Stimulated activated effector memory CD8-positive, alpha-beta T cell treated with anti-CD3 and anti-CD28 coated beads, Interleukin-12 subunit alpha, Interleukin-12 subunit beta, amount 100 ng/mL, for 72 hours (primary cell): ENCODE measurements around the gene CGGBP1.

ENCODE experiments used
- ATAC-seq: fragments of 150-1000 bp; cut with Tn5 transposase; 2 replicates; pipeline ENCODE4 v1.10.0; 2021
- DNase-seq, 2 donors: peaks; one replicate each; pipeline ENCODE4 v3.0.0; 2021 to 2022; ENCODE audit warnings: low spot score in 2 of 2
- H3K27ac Mint-ChIP-seq: one replicate; pipeline ENCODE4 v1.8.0; 2022; ENCODE audit warnings: mild to moderate bottlenecking, mixed read lengths
- H3K36me3 Mint-ChIP-seq: one replicate; pipeline ENCODE4 v1.8.0; 2022; ENCODE audit warnings: mild to moderate bottlenecking, mixed read lengths
- H3K4me1 Mint-ChIP-seq: one replicate; pipeline ENCODE4 v1.8.0; 2022; ENCODE audit warnings: mixed read lengths
- H3K4me3 Mint-ChIP-seq: one replicate; pipeline ENCODE4 v1.8.0; 2022; ENCODE audit warnings: mild to moderate bottlenecking, mixed read lengths
- H3K9me3 Mint-ChIP-seq: one replicate; pipeline ENCODE4 v1.8.0; 2022; ENCODE audit warnings: mixed read lengths

CGGBP1 gene, protein sequence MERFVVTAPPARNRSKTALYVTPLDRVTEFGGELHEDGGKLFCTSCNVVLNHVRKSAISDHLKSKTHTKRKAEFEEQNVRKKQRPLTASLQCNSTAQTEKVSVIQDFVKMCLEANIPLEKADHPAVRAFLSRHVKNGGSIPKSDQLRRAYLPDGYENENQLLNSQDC

DNA sequence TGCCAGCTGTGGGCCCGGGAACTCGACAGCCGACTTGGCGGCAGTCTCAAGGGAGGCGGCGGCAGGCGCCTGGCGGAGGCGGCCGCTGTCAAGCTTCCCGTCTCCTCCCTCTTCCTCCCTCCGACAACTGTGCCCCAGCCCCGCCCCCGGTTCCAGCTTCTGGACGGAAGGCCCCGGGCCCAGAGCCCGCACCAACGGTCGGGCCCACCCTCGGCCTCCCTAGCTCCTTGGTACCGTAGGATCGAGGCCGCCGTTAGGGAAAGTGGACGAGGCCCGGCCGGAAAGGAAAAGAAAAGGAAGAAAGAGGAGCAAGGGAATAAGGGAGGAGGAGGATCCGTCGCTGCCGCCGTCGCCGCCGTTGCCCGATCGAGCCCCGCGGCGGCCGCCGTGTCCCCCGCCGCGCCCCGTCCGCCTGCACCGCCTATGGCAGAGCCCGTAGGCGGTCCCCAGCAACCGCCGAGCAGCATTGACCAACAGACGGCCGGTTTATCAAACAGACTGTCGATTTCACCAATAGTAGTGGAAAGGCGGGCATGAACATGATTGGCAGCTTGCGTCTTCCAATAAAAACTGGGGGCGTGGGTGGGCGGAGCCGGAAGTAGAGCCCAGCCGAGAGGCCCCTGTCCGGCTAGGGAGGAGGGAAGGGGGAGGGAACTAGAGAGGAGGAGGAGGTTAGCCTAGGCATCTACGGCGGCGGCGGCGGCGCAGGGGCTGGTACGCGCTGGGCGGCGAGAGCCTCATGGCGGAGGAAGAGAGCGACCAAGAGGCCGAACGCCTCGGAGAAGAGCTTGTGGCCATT lies at the start of gene CGGBP1, which contains the start of gene ZNF654:
TSS of gene CGGBP1 (minus strand) at position 425 of the 799 bp plus-strand sequence. CDS start 3,029 bp downstream, outside the sequence.
TSS of gene ZNF654 (plus strand) at position 675 of the 799 bp plus-strand sequence. CDS start at position 740, 65 bp downstream.
- peak within 1 kb of the TSS; percentile 91 for H3K27ac Mint-ChIP-seq
- DNase-seq (peak; percentile 97 to 100), ATAC-seq (peak; percentile 95)
- no peaks in the 10 kb centered on the region for H3K9me3 Mint-ChIP-seq
- peaks cover 38% of the 10 kb centered on the region for H3K4me1 Mint-ChIP-seq
- H3K36me3 Mint-ChIP-seq, result peaks cover 65% of the 10 kb centered on the region
- peak within 1 kb of the TSS; percentile 95 for H3K4me3 Mint-ChIP-seq

DNA sequence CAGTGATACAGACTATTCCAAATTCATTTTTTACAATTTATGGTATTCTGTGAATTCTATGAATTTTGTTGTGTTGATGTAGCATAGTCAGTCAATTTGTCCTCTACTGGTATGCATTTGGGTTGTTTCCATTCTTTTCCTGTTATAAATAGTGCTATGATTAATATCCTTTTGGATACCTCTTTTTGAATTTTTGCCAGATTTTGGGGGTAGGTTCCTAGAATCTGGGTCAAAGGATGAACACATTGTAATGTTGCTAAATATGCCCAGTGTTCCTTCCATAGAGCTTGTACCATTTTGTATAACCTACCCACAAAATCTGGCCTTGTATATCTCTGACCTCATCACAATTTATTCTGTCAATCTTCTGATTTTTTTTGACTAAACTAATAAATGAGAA lies 46.5 kb upstream of the CGGBP1 start:
- Mint-ChIP-seq H3K4me1 (peaks cover 18% of the 10 kb centered on the region), H3K36me3 (peaks cover 29% of the 10 kb centered on the region), H3K27ac (no peak overlapping the region), H3K9me3 (peaks cover 4% of the 10 kb centered on the region), H3K4me3 (no peak overlapping the region)
- ATAC-seq (no peak), DNase-seq (no peak)

DNA sequence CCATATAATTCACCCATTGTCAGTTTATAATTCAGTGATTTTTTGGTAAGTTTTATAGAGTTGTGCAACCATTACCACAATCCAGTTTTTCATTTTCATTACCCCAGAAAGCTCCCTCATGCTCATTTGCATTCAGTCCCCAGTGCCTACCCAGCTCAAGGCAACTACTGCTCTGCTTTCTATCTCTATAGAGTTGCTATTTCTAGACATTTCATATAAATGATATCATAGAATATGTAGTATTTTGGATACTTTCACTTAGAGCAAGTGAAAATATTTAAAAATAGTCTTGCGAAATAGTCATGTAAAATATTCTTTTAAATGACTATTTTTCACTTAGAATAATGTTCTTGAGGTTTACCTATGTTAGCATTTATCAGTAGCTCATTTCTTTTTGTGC lies 42.3 kb upstream of the CGGBP1 start:
- DNase-seq (no peak), ATAC-seq (no peak)
- H3K4me3 Mint-ChIP-seq, result no peak overlapping the region
- peaks cover 20% of the 10 kb centered on the region for H3K4me1 Mint-ChIP-seq
- H3K36me3 Mint-ChIP-seq, result peaks cover 39% of the 10 kb centered on the region
- H3K9me3 Mint-ChIP-seq, result peaks cover 10% of the 10 kb centered on the region
- no peak overlapping the region for H3K27ac Mint-ChIP-seq

DNA sequence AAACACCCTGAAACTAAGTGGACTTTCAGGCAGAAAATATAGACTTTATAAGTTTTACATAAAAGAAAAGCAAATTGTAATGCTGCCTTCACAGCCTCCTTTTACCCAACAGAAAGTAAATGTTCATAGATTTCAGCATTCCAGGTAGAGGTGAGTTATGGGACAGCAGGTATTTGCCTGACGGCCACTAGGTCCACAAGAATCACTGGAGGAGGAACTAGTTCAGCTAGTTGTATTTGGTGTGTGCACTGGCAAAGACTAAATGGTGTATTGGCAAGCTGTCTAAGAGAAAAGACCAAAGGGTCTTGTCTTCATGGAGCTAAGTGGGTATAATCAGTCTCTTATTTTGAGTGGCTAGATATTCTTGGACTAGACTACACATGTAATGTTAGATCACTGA lies 34.5 kb upstream of the CGGBP1 start:
- H3K36me3 Mint-ChIP-seq, result peaks cover 52% of the 10 kb centered on the region

DNA sequence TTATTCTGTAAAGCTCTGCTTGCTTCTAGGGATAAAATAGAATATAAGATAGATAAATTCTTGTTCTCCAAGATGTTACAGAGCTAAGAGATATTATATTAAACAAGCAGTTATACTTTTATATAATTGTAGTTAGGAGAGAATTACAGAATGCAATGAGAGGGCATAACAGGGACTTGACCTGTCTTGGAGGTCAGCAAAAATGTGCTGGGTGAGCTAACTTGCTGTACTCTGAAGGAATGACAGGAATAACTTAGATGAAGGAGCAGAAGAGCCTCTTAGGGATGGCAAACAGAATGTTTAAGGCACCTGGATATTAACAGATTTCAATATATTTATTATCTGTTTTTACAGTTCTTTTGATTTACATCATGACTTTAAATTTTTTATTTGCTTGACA lies 33.5 kb upstream of the CGGBP1 start:
- Mint-ChIP-seq H3K36me3 (peaks cover 52% of the 10 kb centered on the region), H3K27ac (no peak overlapping the region), H3K9me3 (no peaks in the 10 kb centered on the region), H3K4me3 (no peak overlapping the region), H3K4me1 (peaks cover 17% of the 10 kb centered on the region)
- no peak for DNase-seq
- no peak for ATAC-seq

More for the DNA sequence above, 34.5 kb upstream of the CGGBP1 start:
- ATAC-seq (no peak), DNase-seq (no peak)
- H3K27ac Mint-ChIP-seq, result no peak overlapping the region
- no peak overlapping the region for H3K4me3 Mint-ChIP-seq
- H3K4me1 Mint-ChIP-seq, result peaks cover 25% of the 10 kb centered on the region
- peaks cover 6% of the 10 kb centered on the region for H3K9me3 Mint-ChIP-seq

DNA sequence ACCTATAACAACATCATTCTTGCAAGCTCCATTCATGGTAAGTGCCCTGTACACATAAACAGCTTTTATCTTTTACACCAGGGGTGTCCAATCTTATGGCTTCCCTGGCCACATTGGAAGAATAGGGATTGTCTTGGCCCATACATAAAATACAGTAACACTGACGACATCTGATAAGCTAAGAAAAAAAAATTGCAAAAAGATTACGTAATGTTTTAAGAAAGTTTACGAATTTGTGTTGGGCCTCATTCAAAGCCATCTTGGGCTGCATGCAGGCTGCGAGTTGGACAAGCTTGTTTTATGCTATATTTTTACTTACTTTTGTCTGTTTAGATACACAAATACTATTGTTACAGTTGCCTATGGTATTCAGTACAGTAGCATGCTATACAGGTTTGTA lies 31.9 kb upstream of the CGGBP1 start:
- Mint-ChIP-seq H3K27ac (no peak overlapping the region), H3K4me3 (no peak overlapping the region), H3K9me3 (no peaks in the 10 kb centered on the region), H3K36me3 (peaks cover 59% of the 10 kb centered on the region), H3K4me1 (peaks cover 11% of the 10 kb centered on the region)
- DNase-seq (no peak), ATAC-seq (no peak)

DNA sequence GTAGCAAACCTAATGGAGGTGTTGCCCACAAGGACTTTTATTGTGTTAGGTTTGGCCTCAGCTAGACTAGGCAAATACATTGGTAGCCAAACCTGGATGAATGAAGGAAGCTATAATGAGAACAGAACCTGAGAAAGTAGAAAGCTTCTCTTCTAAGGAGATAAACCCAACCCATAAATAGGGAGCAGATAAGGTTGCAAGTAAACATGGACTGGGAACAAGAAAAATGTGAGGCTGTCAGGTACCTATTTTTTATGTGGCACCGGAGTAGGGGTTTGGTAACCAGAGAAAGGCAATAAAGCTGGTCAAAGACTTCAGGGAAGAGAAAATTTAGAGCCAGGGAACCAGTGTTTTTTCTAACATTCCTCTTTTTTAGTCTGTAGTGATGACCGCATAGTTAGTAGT lies 25.3 kb upstream of the CGGBP1 start:
- Mint-ChIP-seq H3K27ac (no peak overlapping the region), H3K4me3 (no peak overlapping the region), H3K9me3 (no peaks in the 10 kb centered on the region), H3K36me3 (peaks cover 31% of the 10 kb centered on the region), H3K4me1 (peaks cover 28% of the 10 kb centered on the region)
- DNase-seq, result no peak
- no peak for ATAC-seq

DNA sequence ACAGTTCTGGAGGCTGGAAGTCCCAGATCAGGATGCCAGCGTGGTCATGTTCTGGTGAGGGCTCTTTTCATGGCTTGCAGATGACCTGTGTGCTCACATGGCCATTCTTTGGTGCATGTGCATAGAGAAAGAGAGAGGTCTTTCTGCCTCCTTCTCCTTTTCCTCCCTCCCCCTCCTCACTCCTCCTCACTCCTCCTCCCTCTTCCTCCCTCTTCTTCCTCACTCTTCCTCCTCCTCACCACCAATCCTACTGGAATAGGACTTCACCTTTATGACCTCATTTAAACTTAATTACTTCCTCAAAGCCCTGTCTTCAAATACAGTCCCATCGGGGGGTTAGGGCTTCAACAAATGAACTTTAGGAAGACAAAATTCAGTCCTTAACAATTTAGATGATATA lies 24.0 kb upstream of the CGGBP1 start:
- H3K4me3 Mint-ChIP-seq, result no peak overlapping the region
- H3K27ac Mint-ChIP-seq, result no peak overlapping the region
- peaks cover 28% of the 10 kb centered on the region for H3K4me1 Mint-ChIP-seq
- peaks cover 20% of the 10 kb centered on the region for H3K36me3 Mint-ChIP-seq
- ATAC-seq (no peak), DNase-seq (no peak)
- no peaks in the 10 kb centered on the region for H3K9me3 Mint-ChIP-seq

DNA sequence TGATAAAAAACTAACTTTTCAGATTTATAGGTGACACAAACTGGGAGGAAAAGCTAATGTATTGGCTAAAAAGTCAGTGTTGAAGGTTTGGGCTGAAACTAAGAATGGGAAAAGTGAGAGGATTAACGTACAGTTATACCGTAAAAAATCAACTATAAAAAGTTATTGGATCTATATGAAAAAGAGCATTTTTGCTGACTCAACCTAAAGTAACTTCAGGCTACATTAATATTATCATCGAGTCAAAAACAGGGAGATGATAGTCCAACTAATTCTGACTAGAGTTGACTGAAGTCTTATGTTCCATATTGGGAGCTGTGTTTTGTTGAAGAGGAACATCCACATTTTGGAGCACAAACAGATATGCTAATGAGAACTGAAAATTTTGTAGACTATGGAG lies 20.1 kb upstream of the CGGBP1 start:
- Mint-ChIP-seq H3K36me3 (no peaks in the 10 kb centered on the region), H3K4me1 (peaks cover 49% of the 10 kb centered on the region), H3K4me3 (no peak overlapping the region), H3K27ac (no peak overlapping the region), H3K9me3 (no peaks in the 10 kb centered on the region)
- ATAC-seq, result no peak
- DNase-seq, result no peak

DNA sequence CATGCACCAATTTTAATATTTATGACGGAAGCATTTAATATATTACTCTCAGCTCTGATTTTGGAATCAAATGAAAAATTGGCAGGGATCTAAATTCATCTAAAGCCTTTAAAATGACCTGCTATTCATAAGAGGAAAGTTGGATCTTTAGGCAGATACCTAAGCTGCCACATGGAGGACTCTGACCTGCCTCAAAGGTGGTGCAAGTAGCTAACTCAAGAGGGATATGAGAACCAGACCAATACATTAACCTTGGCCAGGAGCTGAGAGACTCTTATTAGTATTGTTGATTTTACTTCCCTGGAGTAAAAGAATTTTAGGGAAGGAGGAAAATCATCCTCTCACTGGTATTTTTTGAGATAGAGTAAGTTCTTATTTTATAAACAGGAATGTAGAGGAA lies 17.9 kb upstream of the CGGBP1 start:
- DNase-seq (no peak), ATAC-seq (no peak)
- Mint-ChIP-seq H3K36me3 (no peaks in the 10 kb centered on the region), H3K4me3 (no peak overlapping the region), H3K4me1 (peaks cover 37% of the 10 kb centered on the region), H3K9me3 (peaks cover 4% of the 10 kb centered on the region), H3K27ac (no peak overlapping the region)

DNA sequence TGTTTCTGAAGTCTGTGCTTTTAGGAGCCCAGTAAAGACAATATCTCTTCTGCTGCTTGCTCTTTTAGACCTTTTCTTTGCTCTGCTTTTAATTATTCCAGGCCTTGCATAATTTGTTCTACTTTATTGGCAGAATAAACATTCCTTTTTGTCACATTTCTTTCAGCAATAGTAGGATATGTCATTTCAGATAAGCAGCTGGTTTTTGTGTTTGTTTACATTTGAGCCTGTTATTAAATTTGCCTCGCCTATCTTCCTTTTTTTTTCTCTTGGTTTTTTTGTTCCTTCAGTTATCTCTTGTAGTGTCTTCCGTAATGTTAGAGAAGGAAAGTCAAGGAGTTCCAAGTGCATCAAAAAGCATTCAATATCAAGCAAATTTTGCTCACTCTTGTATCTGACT lies 16.7 kb upstream of the CGGBP1 start:
- Mint-ChIP-seq H3K27ac (no peak overlapping the region), H3K36me3 (no peaks in the 10 kb centered on the region), H3K4me3 (no peak overlapping the region), H3K4me1 (peaks cover 30% of the 10 kb centered on the region), H3K9me3 (peaks cover 5% of the 10 kb centered on the region)
- no peak for DNase-seq
- no peak for ATAC-seq

DNA sequence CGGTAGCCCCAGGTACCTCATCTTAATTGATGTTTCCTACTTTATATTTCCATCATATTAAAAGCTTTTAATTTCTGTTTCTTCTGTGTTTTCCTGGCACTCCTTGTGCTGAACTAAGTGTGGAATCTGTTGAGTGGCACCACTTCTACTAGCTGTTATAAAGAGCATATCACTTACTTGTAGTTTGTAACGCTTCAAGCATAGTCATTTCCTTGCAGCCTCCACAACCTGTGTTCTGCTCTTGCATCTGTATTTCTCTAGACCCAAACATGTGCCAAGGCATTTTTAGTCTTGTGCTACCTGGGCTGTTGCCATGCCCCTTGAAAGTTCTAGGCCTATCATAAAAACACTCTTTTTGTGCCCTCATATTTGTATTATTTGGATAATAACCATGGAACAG lies 16.3 kb upstream of the CGGBP1 start:
- DNase-seq (no peak), ATAC-seq (no peak)
- H3K4me3 Mint-ChIP-seq, result no peak overlapping the region
- no peaks in the 10 kb centered on the region for H3K36me3 Mint-ChIP-seq
- H3K27ac Mint-ChIP-seq, result no peak overlapping the region
- peaks cover 30% of the 10 kb centered on the region for H3K4me1 Mint-ChIP-seq
- peaks cover 5% of the 10 kb centered on the region for H3K9me3 Mint-ChIP-seq

DNA sequence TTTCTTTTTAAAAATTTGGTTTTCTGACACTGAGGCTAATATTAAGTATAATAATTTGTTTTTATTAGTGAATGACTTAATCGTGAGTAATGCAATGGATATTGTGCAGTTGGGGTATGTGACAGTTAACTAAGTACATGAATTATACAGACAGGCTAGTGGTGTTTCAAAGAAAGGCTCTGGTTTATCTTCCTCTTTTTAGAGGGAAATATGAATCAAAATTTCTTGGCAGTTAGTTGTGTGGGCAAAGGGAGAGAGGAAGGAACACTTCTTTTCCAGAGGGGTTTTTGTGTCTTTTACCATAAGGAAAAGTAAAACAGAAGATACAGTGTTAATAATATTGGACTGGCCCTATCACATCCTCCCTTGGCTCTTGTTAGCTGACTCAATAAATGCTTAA lies 2.9 kb upstream of the CGGBP1 start:
- Mint-ChIP-seq H3K9me3 (no peaks in the 10 kb centered on the region), H3K36me3 (peaks cover 47% of the 10 kb centered on the region), H3K4me3 (peak overlapping the region; percentile 95), H3K4me1 (peaks cover 32% of the 10 kb centered on the region), H3K27ac (no peak overlapping the region)
- DNase-seq (no peak), ATAC-seq (no peak)

DNA sequence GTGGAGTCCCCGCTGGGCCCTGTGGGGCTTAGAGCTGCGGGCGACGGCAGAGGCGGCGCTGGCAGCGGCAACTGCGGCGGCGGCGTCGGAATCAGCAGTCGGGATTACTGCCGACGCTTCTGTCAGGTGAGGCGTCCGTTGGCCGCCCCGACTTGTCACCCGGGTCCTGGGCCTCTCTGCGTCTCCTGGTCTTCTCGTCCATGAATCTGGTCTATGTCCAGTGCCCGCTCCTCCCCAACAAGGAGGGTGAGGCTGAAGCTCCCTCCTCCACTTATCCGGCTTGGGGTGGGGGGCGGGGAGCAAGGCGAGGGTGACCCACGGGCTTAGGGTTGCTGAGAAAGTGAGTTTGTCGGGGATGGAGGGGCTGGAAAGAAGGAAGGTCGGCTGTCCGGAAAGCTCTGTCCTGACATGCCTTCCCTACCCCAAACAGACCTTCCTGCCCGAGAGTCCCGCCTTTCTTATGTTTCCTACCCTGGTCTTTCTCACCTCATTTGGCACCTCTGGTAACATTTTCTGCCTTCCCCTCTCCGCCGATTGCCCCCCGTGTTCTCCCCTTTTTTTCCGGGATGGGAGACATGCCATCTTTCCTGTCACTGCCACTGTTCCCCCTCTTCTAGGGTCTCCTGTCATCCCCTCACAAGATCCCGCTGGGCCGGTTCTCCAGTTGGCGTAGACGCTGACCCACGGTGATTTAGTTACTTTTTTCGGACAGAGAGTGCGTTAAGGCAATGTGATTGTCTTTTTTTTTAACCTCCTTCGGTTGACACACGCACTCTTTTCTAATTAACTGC lies 770 bp upstream of the CGGBP1 start:
- ATAC-seq (no peak), DNase-seq (peak in 1 of 2 donors; percentile 55)
- Mint-ChIP-seq H3K9me3 (no peaks in the 10 kb centered on the region), H3K27ac (peak overlapping the region; percentile 91), H3K36me3 (peaks cover 65% of the 10 kb centered on the region), H3K4me1 (peaks cover 43% of the 10 kb centered on the region), H3K4me3 (peak overlapping the region; percentile 95)

DNA sequence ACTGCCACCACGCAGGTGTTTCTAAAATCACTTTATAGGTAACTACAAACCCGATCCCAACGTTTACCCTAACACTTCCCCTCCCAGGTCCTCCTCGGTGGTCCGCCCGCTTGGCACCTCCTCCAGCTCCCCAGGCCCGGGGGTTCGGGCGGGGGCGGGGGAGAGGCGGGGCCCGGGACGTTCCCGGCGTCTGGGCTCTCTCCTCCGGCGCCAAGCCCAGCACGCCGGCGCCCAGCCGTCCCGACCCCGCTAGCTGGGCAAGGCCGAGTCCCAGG lies 562 bp downstream of the CGGBP1 start:
- ATAC-seq (no peak), DNase-seq (no peak)
- H3K9me3 Mint-ChIP-seq, result no peaks in the 10 kb centered on the region
- H3K36me3 Mint-ChIP-seq, result peaks cover 69% of the 10 kb centered on the region
- H3K27ac Mint-ChIP-seq, result peak overlapping the region; percentile 91
- H3K4me1 Mint-ChIP-seq, result peaks cover 36% of the 10 kb centered on the region
- H3K4me3 Mint-ChIP-seq, result peak overlapping the region; percentile 95
